Stimulated activated effector memory CD8-positive, alpha-beta T cell treated with anti-CD3 and anti-CD28 coated beads, Interleukin-12 subunit alpha, Interleukin-12 subunit beta, amount 100 ng/mL, for 72 hours (primary cell): ENCODE measurements around the gene VPS54.

ENCODE experiments used
- ATAC-seq: fragments of 150-1000 bp; cut with Tn5 transposase; 2 replicates; pipeline ENCODE4 v1.10.0; 2021
- DNase-seq, 2 donors: peaks; one replicate each; pipeline ENCODE4 v3.0.0; 2021 to 2022; ENCODE audit warnings: low spot score in 2 of 2
- H3K27ac Mint-ChIP-seq: one replicate; pipeline ENCODE4 v1.8.0; 2022; ENCODE audit warnings: mild to moderate bottlenecking, mixed read lengths
- H3K36me3 Mint-ChIP-seq: one replicate; pipeline ENCODE4 v1.8.0; 2022; ENCODE audit warnings: mild to moderate bottlenecking, mixed read lengths
- H3K4me1 Mint-ChIP-seq: one replicate; pipeline ENCODE4 v1.8.0; 2022; ENCODE audit warnings: mixed read lengths
- H3K4me3 Mint-ChIP-seq: one replicate; pipeline ENCODE4 v1.8.0; 2022; ENCODE audit warnings: mild to moderate bottlenecking, mixed read lengths
- H3K9me3 Mint-ChIP-seq: one replicate; pipeline ENCODE4 v1.8.0; 2022; ENCODE audit warnings: mixed read lengths

The VPS54 gene

DNA sequence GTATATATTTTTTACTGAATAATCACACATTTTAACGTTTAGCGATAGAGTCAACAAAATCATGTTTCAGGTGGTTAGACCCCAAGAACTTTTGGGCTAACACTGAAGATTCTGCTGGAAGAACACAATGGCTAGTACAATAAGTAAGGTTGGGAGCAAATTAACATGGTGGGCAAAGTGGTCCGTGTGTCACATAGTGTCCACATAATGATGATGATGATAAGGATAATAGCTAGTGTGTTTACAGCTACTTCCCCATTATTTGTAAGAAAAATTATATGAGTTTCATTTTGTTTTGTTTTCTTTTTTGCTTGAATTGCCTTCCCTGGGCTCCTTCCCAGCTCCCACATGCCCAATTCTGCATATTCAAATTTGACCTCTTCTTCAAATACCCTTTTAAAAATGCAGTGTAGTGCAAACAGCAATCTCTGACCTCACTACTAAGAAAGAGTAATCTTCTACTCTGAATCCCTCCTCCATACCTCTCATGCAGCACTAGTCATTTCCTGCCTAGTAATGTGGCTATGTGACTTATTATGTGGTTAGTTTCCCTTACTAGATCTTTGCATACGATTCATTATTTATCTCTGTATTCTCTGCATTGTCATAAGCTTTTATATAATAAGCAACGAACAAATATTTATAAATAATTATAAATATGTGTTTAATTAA lies 16.9 kb upstream of the VPS54 start:
- H3K4me1 Mint-ChIP-seq = peaks cover 49% of the 10 kb centered on the region

DNA sequence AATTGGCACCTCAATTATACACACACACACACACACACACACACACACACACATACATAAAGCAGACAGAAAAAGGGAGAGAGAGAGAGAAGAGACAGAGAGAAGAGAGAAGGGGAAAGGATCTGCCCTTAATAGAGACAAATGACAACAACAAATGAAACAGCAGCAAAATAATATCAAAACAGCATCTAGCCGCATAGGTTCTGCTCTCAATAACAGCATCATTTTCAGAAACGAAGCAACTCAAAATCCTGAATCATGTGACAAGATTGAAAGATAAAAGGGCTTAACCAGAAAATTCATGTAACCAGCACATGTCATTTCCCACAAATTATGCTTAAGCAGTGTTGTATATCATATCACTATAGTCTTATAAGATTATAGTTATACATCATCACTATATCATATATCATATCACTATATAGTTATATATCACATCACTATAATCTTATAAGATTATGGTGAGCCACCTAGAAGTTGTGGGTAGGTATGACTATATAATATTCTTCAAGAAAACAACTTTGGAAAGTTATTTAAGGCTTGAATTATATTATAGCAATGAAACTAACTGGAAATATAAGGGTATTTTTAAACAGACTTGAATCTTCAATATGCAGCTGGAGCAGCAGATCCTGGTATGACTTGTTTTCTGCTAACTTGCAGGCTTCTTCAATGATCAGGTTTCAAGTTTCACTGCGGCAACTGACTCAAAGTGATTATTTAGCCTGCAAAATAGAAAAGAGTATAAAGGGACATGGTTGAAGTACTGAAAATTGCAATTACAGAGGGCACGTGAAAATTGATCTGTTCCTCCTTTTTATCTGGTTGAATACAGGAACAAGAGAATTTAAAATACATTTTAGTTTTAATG lies 16.1 kb upstream of the VPS54 start:
- Mint-ChIP-seq H3K4me3 (peak overlapping the region; percentile 40), H3K9me3 (peaks cover 6% of the 10 kb centered on the region), H3K4me1 (peaks cover 47% of the 10 kb centered on the region), H3K27ac (peak overlapping the region; percentile 91), H3K36me3 (peaks cover 5% of the 10 kb centered on the region)
- ATAC-seq = peak; percentile 76
- no peak for DNase-seq

More for the DNA sequence above, 16.9 kb upstream of the VPS54 start:
- no peak for DNase-seq
- Mint-ChIP-seq H3K9me3 (peaks cover 6% of the 10 kb centered on the region), H3K36me3 (peaks cover 5% of the 10 kb centered on the region), H3K4me3 (peak overlapping the region; percentile 40), H3K27ac (peak overlapping the region; percentile 91)
- ATAC-seq = peak; percentile 96

DNA sequence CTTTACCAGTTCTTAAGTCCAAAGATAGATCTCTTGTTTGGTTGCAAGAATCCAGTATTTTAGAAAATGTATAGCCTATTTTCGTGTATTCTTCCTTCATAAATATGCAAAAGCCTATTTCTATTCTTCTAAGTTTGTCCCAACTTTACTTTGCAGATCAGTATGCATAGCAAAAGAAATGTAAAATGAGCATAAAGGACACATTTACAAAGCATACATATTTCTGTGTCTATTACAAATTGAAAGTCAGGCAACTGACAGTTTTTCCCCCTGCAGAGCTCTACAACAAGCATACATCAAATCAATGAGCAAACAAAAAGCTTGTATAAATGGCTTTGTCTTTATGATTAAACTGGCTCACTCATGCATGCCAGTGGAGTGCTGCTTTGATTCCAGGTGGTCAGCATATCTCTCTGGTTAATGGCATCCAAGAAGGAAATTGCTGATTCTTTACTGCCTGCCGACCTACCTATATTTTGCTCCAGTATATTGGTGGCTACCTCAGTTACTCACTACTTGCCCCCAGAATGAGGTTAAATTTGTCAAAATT lies 10.0 kb upstream of the VPS54 start:
- peaks cover 25% of the 10 kb centered on the region for H3K4me1 Mint-ChIP-seq
- DNase-seq (no peak), ATAC-seq (no peak)
- H3K4me3 Mint-ChIP-seq = no peak overlapping the region
- no peaks in the 10 kb centered on the region for H3K36me3 Mint-ChIP-seq
- no peak overlapping the region for H3K27ac Mint-ChIP-seq
- H3K9me3 Mint-ChIP-seq = peaks cover 3% of the 10 kb centered on the region

DNA sequence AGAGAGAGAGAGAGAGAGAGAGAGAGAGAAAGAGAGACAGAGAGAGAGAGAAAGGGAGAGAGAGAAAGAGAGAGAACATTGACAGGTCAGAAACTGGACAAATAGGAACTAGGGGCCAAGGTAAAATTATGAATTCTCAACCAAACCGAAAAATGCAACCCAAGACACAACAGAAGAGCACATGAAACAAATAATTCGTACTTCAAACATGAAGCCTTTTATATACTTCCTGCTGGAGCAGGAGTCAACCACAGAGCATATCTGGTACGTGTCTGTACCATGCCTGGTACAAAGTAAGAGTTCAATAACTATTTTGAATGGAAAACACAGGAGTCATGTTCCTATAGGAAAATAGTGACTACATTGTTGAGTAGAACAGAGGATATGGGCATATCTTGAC lies 6.5 kb upstream of the VPS54 start:
- Mint-ChIP-seq H3K4me1 (peaks cover 16% of the 10 kb centered on the region), H3K27ac (no peak overlapping the region), H3K4me3 (no peak overlapping the region), H3K36me3 (no peaks in the 10 kb centered on the region), H3K9me3 (no peaks in the 10 kb centered on the region)
- peak; percentile 51 for ATAC-seq
- no peak for DNase-seq

DNA sequence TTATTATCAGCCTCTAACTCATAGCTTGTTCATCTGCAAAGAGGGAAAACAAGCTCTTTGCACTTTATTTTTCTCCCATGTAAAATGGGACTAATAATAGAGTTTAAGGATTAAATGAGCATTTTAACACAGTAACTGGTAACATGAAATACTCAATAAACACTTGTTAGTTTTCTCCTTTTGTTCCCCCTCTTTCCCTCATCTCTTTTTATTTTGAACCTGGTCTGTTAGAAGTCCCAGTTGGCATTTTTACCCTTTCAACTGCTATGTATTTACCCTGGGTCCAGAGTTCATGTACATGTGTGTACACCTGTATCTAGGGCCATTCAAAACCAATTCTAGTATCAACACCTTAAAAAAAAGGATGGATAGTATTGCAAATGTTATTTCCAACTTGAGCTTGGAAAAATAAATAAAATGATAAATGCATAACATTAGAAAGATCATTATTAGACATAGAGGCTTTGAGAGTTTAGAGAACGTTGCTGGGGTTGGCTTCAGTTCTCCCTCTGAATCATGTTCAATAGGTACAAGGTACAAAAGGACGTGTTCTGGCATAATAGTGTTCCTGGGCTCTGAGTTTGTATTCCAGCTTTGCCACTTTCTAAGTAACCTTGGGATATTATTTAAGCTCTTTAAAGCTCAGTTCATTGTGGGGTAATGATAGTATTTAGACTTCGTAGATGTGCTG lies 5.2 kb upstream of the VPS54 start:
- Mint-ChIP-seq H3K36me3 (peaks cover 9% of the 10 kb centered on the region), H3K4me3 (no peak overlapping the region), H3K27ac (no peak overlapping the region), H3K4me1 (peaks cover 30% of the 10 kb centered on the region), H3K9me3 (no peaks in the 10 kb centered on the region)
- DNase-seq (no peak), ATAC-seq (no peak)

DNA sequence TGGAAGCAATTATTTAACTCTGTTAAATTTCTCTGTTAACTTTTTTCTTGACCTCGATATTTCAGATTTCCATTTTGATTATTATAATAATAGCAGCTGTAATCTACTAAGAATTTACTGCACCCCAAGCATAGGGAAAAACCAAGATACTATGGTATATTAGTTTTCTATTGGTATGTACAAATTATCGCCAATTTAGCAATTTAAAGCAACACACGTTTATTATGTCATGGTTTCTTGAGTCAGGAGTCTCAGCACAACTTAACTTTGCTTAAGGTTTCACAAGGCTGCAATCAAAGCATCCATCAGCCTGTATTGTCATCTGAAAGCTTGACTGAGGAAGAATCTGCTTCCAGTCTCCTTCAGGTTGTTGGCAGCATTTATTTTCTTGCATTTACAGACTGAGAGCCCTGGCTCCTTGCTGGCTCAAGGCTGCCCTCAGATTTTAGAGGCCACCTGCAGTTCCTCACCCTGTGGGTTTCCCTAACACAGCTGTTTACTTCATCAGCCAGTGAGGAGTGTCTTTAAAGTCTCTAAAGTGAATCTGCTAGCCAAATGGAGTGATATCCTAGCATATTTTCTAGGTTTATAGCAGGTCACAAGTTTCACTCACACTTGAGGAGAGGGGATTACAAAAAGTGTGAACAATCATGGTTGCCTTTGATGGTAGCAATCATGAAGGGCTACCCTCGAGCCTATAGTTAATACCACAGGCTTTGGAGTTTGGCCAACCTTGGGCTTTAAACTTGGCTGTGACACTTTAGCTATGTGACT lies 4.4 kb upstream of the VPS54 start:
- ATAC-seq (no peak), DNase-seq (no peak)
- Mint-ChIP-seq H3K4me3 (no peak overlapping the region), H3K4me1 (peaks cover 31% of the 10 kb centered on the region), H3K9me3 (no peaks in the 10 kb centered on the region), H3K36me3 (peaks cover 10% of the 10 kb centered on the region), H3K27ac (no peak overlapping the region)

DNA sequence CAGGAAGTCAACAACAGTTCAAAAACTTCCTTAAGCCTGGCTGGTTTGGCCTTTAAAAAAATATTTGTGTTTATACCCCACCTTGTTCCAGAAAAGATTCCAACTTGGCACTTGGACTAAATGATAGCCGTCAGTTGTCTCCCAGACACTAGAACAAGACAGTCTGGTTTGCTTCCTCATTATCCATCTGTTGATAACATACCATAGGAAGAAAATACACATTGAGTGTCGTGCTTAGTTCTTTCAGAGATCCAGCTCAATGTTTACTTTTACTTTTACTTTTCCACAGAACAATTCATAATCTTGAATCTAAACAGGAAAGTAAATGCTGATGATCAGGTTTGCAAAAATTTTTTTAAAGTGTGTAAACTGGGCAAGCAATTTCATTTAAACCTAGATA lies 2.4 kb upstream of the VPS54 start:
- no peak for ATAC-seq
- Mint-ChIP-seq H3K36me3 (peaks cover 19% of the 10 kb centered on the region), H3K27ac (no peak overlapping the region), H3K4me1 (peaks cover 38% of the 10 kb centered on the region), H3K4me3 (no peak overlapping the region), H3K9me3 (no peaks in the 10 kb centered on the region)
- no peak for DNase-seq

DNA sequence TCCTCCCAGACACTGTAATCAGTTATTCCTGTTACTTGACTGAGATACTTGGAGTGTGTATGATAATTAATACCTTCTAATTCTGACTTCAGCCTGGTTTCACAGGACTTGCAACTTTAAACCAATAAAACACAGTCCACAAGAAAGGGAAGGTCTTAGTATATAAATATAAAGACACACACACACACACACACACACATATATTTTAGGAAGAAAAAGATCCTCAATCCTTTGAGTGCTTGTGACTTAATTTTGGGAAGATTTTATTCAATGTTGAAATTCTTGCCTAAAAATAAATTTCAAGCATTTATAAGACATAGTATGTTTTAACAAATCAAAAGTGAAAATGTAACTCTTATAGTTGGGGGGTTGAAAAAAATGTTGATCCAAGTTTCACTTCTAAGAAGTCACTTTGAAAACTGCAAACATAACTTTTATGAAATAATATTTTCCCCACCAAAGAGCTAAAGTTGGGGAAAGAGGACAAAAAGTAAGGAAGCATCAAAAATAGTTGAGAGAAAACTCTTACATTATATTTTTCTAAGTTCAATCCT lies 824 bp upstream of the VPS54 start:
- Mint-ChIP-seq H3K27ac (peak overlapping the region; percentile 100), H3K36me3 (peaks cover 19% of the 10 kb centered on the region)
- ATAC-seq = no peak

DNA sequence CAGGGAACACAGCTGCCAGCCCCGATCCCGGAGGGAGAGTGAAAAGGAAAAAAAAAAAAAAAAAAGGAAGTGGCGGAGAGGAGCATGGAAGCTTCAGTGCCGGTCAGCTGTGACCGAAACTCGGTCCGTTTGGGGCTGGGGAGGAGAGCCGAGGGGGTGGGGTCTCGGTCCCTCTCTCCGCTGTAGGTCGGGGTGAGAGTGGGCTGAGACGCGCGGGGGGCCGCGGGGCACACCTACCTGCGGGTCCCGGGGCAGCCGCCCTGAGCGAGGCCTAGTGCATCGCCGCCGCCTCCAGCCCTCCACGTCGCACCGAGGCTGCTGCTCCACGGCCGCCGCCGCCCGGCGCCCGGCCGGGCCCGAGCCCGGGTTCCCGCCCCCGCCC lies 536 bp downstream of the VPS54 start:
- peaks cover 19% of the 10 kb centered on the region for H3K36me3 Mint-ChIP-seq
- peak overlapping the region; percentile 100 for H3K27ac Mint-ChIP-seq
- ATAC-seq = peak; percentile 79
- H3K9me3 Mint-ChIP-seq = no peaks in the 10 kb centered on the region
- peaks cover 38% of the 10 kb centered on the region for H3K4me1 Mint-ChIP-seq
- DNase-seq = no peak
- peak overlapping the region; percentile 95 for H3K4me3 Mint-ChIP-seq

More for the DNA sequence above, 824 bp upstream of the VPS54 start:
- H3K4me1 Mint-ChIP-seq = peaks cover 38% of the 10 kb centered on the region
- H3K9me3 Mint-ChIP-seq = no peaks in the 10 kb centered on the region
- DNase-seq = no peak
- peak overlapping the region; percentile 95 for H3K4me3 Mint-ChIP-seq

DNA sequence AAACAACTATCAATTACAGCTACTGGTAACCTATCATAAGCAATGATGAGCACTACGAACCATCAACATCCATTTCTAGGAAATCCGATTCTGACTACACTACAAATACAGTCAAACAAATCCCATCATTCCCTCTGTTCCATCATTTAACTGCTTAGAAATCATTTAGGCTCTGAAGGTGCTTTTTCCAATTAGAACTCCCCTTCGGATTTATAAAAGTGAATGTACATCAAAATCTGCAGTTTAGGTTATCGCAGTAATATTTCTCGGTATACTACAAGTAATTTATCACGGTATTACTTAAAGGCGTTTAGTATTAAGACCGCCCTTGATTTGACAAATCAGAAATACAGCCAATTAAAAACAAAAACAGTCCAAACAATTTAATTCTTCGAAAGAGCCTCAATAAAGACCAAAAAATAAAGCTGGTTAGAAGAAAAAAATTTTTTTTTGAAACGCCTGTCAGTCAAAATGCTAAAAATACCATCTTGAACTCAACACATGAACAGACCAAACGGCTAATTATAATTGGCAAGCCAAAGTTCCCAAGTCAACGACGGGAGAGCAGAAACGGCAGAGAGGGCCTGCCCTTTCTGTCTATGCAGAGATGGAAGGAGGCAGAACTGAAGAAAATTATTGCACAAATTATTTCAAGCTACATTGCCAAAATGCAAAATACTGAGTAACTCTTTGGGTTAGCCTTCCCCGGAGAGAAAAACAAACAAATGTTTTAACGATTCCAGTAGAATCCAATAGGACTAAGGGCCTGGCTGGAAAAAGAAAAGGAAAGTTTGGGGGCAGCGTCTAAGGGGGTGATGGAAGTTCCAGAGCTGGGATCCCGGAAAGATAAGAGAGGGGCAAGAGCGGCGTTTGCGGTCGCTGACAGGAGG lies 1.2 kb downstream of the VPS54 start:
- peak overlapping the region; percentile 100 for H3K27ac Mint-ChIP-seq
- DNase-seq (no peak), ATAC-seq (no peak)
- no peaks in the 10 kb centered on the region for H3K9me3 Mint-ChIP-seq
- H3K4me3 Mint-ChIP-seq = peak overlapping the region; percentile 95
- peaks cover 41% of the 10 kb centered on the region for H3K4me1 Mint-ChIP-seq
- H3K36me3 Mint-ChIP-seq = peaks cover 19% of the 10 kb centered on the region

DNA sequence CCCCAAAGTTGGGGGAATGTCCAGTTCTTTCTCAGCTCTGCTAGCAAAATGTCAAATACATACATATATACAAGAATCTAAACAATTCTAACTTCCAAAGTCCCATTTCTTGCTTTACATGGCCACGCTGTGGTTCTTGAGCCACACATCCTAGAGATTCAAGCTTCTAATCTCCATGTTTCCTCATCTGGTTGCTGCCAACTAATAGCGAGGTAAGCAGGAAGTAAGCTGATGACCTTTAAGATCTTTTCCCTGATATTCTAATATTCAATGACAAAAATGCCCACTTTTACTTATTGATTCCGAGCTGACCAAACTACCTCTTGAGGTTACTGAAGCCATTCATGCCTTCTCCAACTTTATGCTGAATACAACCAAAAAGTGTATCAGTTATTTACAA lies 3.3 kb downstream of the VPS54 start:
- Mint-ChIP-seq H3K4me3 (no peak overlapping the region), H3K9me3 (no peaks in the 10 kb centered on the region), H3K36me3 (peaks cover 23% of the 10 kb centered on the region), H3K4me1 (peaks cover 54% of the 10 kb centered on the region), H3K27ac (no peak overlapping the region)
- no peak for ATAC-seq
- DNase-seq = no peak

DNA sequence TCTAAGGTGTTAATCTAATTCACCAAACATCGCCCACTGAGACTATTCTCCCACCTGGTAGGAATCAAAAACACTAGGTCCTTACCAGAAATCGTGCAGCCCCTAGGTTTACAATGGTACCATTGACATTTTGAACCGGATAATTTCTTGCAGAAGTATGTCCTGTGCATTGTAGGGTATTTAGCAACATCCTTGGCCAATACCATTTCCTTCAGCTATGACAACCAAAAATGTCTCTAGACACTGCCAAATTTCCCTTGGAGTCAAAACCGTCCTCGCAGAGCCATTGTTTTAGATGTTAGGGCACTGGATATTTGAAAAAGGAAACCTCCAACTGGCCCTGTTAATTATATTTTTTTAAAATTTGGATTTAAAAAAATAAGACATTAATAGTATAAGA lies 3.8 kb downstream of the VPS54 start:
- no peaks in the 10 kb centered on the region for H3K9me3 Mint-ChIP-seq
- ATAC-seq (no peak), DNase-seq (no peak)
- peaks cover 23% of the 10 kb centered on the region for H3K36me3 Mint-ChIP-seq
- H3K27ac Mint-ChIP-seq = no peak overlapping the region
- peaks cover 50% of the 10 kb centered on the region for H3K4me1 Mint-ChIP-seq
- H3K4me3 Mint-ChIP-seq = no peak overlapping the region

DNA sequence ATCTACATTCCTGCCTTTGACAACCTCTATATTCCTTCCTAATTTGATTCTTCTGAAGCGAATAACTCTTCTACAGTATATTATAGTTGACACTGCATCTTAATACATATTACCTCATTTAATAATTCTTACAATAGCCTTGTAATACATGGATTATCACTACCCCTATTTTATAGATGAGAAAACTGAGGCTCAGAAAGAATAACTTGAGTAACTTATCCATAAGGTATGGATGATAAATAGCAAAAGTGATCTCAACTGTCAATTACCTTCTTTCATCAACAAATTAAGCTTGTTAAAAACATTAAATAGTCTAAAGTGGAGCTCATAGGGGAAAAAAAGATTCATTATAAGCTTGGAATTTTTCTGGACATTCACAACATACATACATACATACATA lies 4.6 kb downstream of the VPS54 start:
- no peak overlapping the region for H3K27ac Mint-ChIP-seq
- peaks cover 43% of the 10 kb centered on the region for H3K4me1 Mint-ChIP-seq
- H3K9me3 Mint-ChIP-seq = no peaks in the 10 kb centered on the region
- H3K4me3 Mint-ChIP-seq = no peak overlapping the region
- DNase-seq (no peak), ATAC-seq (no peak)
- H3K36me3 Mint-ChIP-seq = peaks cover 17% of the 10 kb centered on the region

DNA sequence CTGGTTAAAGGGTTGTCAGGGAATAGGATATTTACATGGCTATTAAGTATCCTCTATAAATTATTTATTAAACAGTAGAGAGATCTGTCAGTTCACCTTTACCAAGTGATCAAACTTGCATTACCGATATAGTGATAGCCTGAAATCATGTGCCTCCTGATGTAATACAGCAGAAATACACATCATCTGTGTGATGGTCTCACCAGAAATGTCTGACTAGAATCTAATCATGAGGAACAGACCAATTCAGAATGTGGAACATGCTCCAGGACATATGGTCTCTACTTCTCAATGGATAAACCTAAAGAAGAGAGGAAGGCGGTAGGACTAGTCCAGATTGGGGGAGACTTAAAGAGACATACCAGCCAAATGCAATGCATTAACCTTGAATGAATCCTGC lies 6.2 kb downstream of the VPS54 start:
- no peaks in the 10 kb centered on the region for H3K9me3 Mint-ChIP-seq
- no peak overlapping the region for H3K4me3 Mint-ChIP-seq
- H3K36me3 Mint-ChIP-seq = peaks cover 7% of the 10 kb centered on the region
- H3K27ac Mint-ChIP-seq = no peak overlapping the region
- DNase-seq (no peak), ATAC-seq (no peak)
- H3K4me1 Mint-ChIP-seq = peaks cover 42% of the 10 kb centered on the region
